ENCODE measurements around the gene ANKRD24. TPM values are rescaled to one million over a fixed set of nuclear protein-coding genes. Genes with fewer than 3 reads are reported as not detected.

The ANKRD24 gene
- total RNA-seq, 4 donors from 2014 or later: 0.54 to 1.2 (median 0.77) TPM

GRCh38 chr19:4246767-4247593 lies 64.5 kb downstream of the ANKRD24 start, which contains the start of gene YJU2:
Gene YJU2, plus strand, starts transcription at chr19:4247080. Its CDS starts 67 bp downstream, at chr19:4247147.
- intact Hi-C loops (cut with DNase I): loop anchor here (10.0 kb wide), 1 partner anchor 158 kb away; the partner anchor contains the start of genes CHAF1A and SH3GL1
- WGBS, 2 donors: 1% methylated on average over 34 to 35 of the region's 45 CpGs
- TF ChIP-seq POLR2A (IDR thresholded peaks at IDR 0.05) (peak in 1 of 2 donors; percentile 40), CTCF (IDR thresholded peaks at IDR 0.05) (peak in 4 of 6 experiments; percentile 40 to 54 (median 45))

GRCh38 chr19:4256563-4256962 lies 74.1 kb downstream of the ANKRD24 start:
- no peaks in the 10 kb centered on the region for H3K4me1 ChIP-seq
- no peaks in the 10 kb centered on the region for H3K27me3 ChIP-seq
- H3K36me3 ChIP-seq: peaks cover 59 to 81% of the 10 kb centered on the region in 2 donors
- TF ChIP-seq POLR2A (IDR thresholded peaks at IDR 0.05) (no peak), CTCF (IDR thresholded peaks at IDR 0.05) (no peak)
- H3K4me3 ChIP-seq (replicated peaks in 1 of 3): no peak overlapping the region
- no peaks in the 10 kb centered on the region for H3K9me3 ChIP-seq
- no peak for DNase-seq
- intact Hi-C loops (cut with DNase I): no loop called here
- 96 to 100% methylated on average over 3 to 4 of the region's 4 CpGs for WGBS, 2 donors
- H3K27ac ChIP-seq: no peak overlapping the region

More at GRCh38 chr19:4246767-4247593, 64.5 kb downstream of the ANKRD24 start, which contains the start of gene YJU2:
- H3K4me1 ChIP-seq: peaks cover 5 to 12% of the 10 kb centered on the region in 2 donors
- no peaks in the 10 kb centered on the region for H3K9me3 ChIP-seq
- H3K27me3 ChIP-seq: no peaks in the 10 kb centered on the region
- H3K36me3 ChIP-seq: peaks cover 18 to 29% of the 10 kb centered on the region in 2 donors
- H3K27ac ChIP-seq: peak within 1 kb of the TSS; percentile 87 to 98 (median 92)
- peak within 1 kb of the TSS in 2 of 3 donors; percentile 46 to 72 for H3K4me3 ChIP-seq (replicated peaks in 1 of 3)
- DNase-seq: peak; percentile 99

- no peak for DNase-seq
- Histone ChIP-seq H3K4me1 (no peaks in the 10 kb centered on the region), H3K36me3 (peaks cover 62 to 81% of the 10 kb centered on the region in 2 donors), H3K27ac (no peak overlapping the region), H3K9me3 (no peaks in the 10 kb centered on the region), H3K27me3 (no peaks in the 10 kb centered on the region), H3K4me3 (replicated peaks in 1 of 3) (no peak overlapping the region)
- 89 to 91% methylated on average over 6 of the region's 6 CpGs for WGBS, 2 donors
- TF ChIP-seq POLR2A (IDR thresholded peaks at IDR 0.05) (no peak), CTCF (IDR thresholded peaks at IDR 0.05) (no peak)
- intact Hi-C loops (cut with DNase I): no loop called here
Measured at GRCh38 chr19:4257025-4257424, 74.5 kb downstream of the ANKRD24 start.

- no peak for DNase-seq
- Histone ChIP-seq H3K27me3 (no peaks in the 10 kb centered on the region), H3K27ac (no peak overlapping the region), H3K4me1 (no peaks in the 10 kb centered on the region), H3K4me3 (replicated peaks in 1 of 3) (no peak overlapping the region), H3K9me3 (no peaks in the 10 kb centered on the region), H3K36me3 (peaks cover 65 to 86% of the 10 kb centered on the region in 2 donors)
- intact Hi-C loops (cut with DNase I): no loop called here
- no peak for TF ChIP-seq CTCF (IDR thresholded peaks at IDR 0.05)
- TF ChIP-seq POLR2A (IDR thresholded peaks at IDR 0.05): no peak
- WGBS, 2 donors: 96 to 98% methylated on average over 14 to 24 of the region's 28 CpGs
Measured at GRCh38 chr19:4258181-4258580, 75.7 kb downstream of the ANKRD24 start.

All from thyroid gland (tissue), 4 donors.